IPS-NIHi7 (cell line): ENCODE data around the gene PUS1.
"Not testable (repeated sequence)": the region's sequence is repeated elsewhere in the genome, so short reads cannot be mapped to it uniquely, and the experiment has no call there.

ENCODE experiments used
- DNase-seq: peaks from one replicate; pipeline ENCODE4 v3.0.0; 2012; ENCODE audit warnings: mixed read lengths; ENCODE audit errors: extremely low spot score

PUS1 gene

GRCh38 chr12:131934535-131934934, 5.5 kb downstream of the PUS1 start:
- no peak for DNase-seq

- DNase-seq, result no peak
Measured at GRCh38 chr12:131938082-131938481, 9.0 kb downstream of the PUS1 start.

GRCh38 chr12:131939007-131939406, 9.9 kb downstream of the PUS1 start:
- DNase-seq, result no peak

- DNase-seq, result no peak
Measured at GRCh38 chr12:131940141-131940547, 11.1 kb downstream of the PUS1 start.

GRCh38 chr12:131941116-131941986, 12.3 kb downstream of the PUS1 start:
- no peak for DNase-seq

GRCh38 chr12:131941987-131942341, 12.9 kb downstream of the PUS1 start:
- DNase-seq, result no peak

GRCh38 chr12:131942671-131943070, 13.6 kb downstream of the PUS1 start:
- DNase-seq, result no peak

- no peak for DNase-seq
Measured at GRCh38 chr12:131943389-131943788, 14.3 kb downstream of the PUS1 start.

GRCh38 chr12:131943876-131944275, 14.8 kb downstream of the PUS1 start:
- DNase-seq, result no peak

GRCh38 chr12:131944601-131945251, 15.7 kb downstream of the PUS1 start:
- no peak for DNase-seq

- no peak for DNase-seq
Measured at GRCh38 chr12:131946757-131947156, 17.7 kb downstream of the PUS1 start.

- no peak for DNase-seq
Measured at GRCh38 chr12:131947482-131948027, 18.5 kb downstream of the PUS1 start.

GRCh38 chr12:131948166-131948712, 19.2 kb downstream of the PUS1 start:
- DNase-seq, result no peak

GRCh38 chr12:131948713-131949430, 19.8 kb downstream of the PUS1 start:
- not testable (repeated sequence) for DNase-seq

- peak; percentile 98 for DNase-seq
Measured at GRCh38 chr12:131949431-131950181, 20.5 kb downstream of the PUS1 start, which contains the start of gene EP400. EP400 (plus strand) TSS chr12:131949942; CDS start chr12:131960620, 10,678 bp downstream.

GRCh38 chr12:131950182-131950913, 21.3 kb downstream of the PUS1 start:
- DNase-seq, result peak; percentile 43

GRCh38 chr12:131953810-131954209, 24.7 kb downstream of the PUS1 start:
- not testable (repeated sequence) for DNase-seq

- DNase-seq, result not testable (repeated sequence)
Measured at GRCh38 chr12:131954460-131954859, 25.4 kb downstream of the PUS1 start.

GRCh38 chr12:131959116-131959515, 30.0 kb downstream of the PUS1 start:
- no peak for DNase-seq
